IMR-90 (cell line): ENCODE results near the gene RHEX. TPM values are rescaled to one million over a fixed set of nuclear protein-coding genes. Genes with fewer than 3 reads are reported as not detected.

Source experiments
- ATAC-seq: fragments of 200-7000 bp; cut with Tn5 transposase; 2 replicates; pipeline ENCODE4 v1.9.1; 2020; ENCODE audit warnings: low read depth, mild to moderate bottlenecking, moderate library complexity
- BruUV-seq: library from RNA; stranded (reverse); fragments of 400-500 nt; replicated peaks from 2 replicates; lab custom pipeline; 2021; lab: Mats Ljungman, UMichigan
- CTCF ChIA-PET: fragments of 300-600 bp; formaldehyde crosslinking; extraction: SDS; loops from one replicate; lab custom pipeline; 2021; ENCODE audit warnings: antibody characterized with exemption; lab: Yijun Ruan, JAX
- POLR2A ChIA-PET: fragments of 300-600 bp; sonication (Branson Sonifier 250); formaldehyde crosslinking; loops from one replicate; lab custom pipeline; 2022; ENCODE audit warnings: antibody characterized with exemption; ENCODE audit not compliant: unreplicated experiment; lab: Charles Lee
- DNase-seq: peaks from one replicate; pipeline ENCODE4 v3.0.0; 2013
- H2AFZ ChIP-seq: replicated peaks from 2 replicates; pipeline ENCODE3; 2013; ENCODE audit warnings: low read length, mild to moderate bottlenecking; ENCODE audit not compliant: poor library complexity
- H2AK5ac ChIP-seq: 2 replicates; pipeline ENCODE4 v1.6.1; 2013; ENCODE audit warnings: low read depth, low read length, inconsistent platforms
- H2AK9ac ChIP-seq: replicated peaks from 2 replicates; pipeline ENCODE3; 2013; ENCODE audit warnings: mild to moderate bottlenecking, low read depth, low read length, moderate library complexity; ENCODE audit not compliant: poor library complexity
- H2BK120ac ChIP-seq: 2 replicates; pipeline ENCODE4 v1.6.1; 2013; ENCODE audit warnings: low read depth, low read length, inconsistent platforms
- H2BK15ac ChIP-seq: 3 replicates; pipeline ENCODE4 v1.6.1; 2013; ENCODE audit warnings: low read depth, low read length, inconsistent platforms
- H2BK20ac ChIP-seq: 2 replicates; pipeline ENCODE4 v1.6.1; 2013; ENCODE audit warnings: low read depth, mild to moderate bottlenecking, inconsistent platforms, low read length, moderate library complexity
- H2BK5ac ChIP-seq: 2 replicates; pipeline ENCODE4 v1.6.1; 2013; ENCODE audit warnings: mild to moderate bottlenecking, low read depth, low read length, inconsistent platforms; ENCODE audit not compliant: poor library complexity, severe bottlenecking
- H3K14ac ChIP-seq: replicated peaks from 2 replicates; pipeline ENCODE4 v1.6.1; 2013; ENCODE audit warnings: low read depth, low read length, inconsistent platforms
- H3K18ac ChIP-seq: 2 replicates; pipeline ENCODE4 v1.6.1; 2013; ENCODE audit warnings: low read depth, low read length, control low read depth
- H3K23ac ChIP-seq: 2 replicates; pipeline ENCODE4 v1.6.1; 2013; ENCODE audit warnings: low read depth, low read length, inconsistent platforms
- H3K27ac ChIP-seq: 2 replicates; pipeline ENCODE4 v1.5.1; 2013; ENCODE audit warnings: mild to moderate bottlenecking, control low read depth, low read length; ENCODE audit not compliant: insufficient read depth
- H3K27me3 ChIP-seq: 2 replicates; pipeline ENCODE4 v1.6.1; 2013; ENCODE audit warnings: low read length; ENCODE audit not compliant: control insufficient read depth, insufficient read depth
- H3K36me3 ChIP-seq: 2 replicates; pipeline ENCODE4 v1.6.1; 2013; ENCODE audit warnings: low read length, mixed read lengths; ENCODE audit not compliant: control insufficient read depth, insufficient read depth
- H3K4ac ChIP-seq: 2 replicates; pipeline ENCODE4 v1.6.1; 2013; ENCODE audit warnings: low read depth, low read length, inconsistent platforms
- H3K4me1 ChIP-seq: 2 replicates; pipeline ENCODE4 v1.6.1; 2013; ENCODE audit warnings: low read length, mixed read lengths; ENCODE audit not compliant: control insufficient read depth, insufficient read depth
- H3K4me2 ChIP-seq: 2 replicates; pipeline ENCODE4 v1.6.1; 2013; ENCODE audit warnings: low read depth, mild to moderate bottlenecking, control low read depth, low read length, moderate library complexity
- H3K4me3 ChIP-seq: 2 replicates; pipeline ENCODE4 v1.5.1; 2013; ENCODE audit warnings: low read depth, mild to moderate bottlenecking, control low read depth, low read length, moderate library complexity; ENCODE audit not compliant: insufficient read depth
- H3K56ac ChIP-seq: 2 replicates; pipeline ENCODE4 v1.6.1; 2013; ENCODE audit warnings: low read length, inconsistent platforms; ENCODE audit not compliant: insufficient read depth; ENCODE audit errors: extremely low read depth
- H3K79me1 ChIP-seq, 2 experiments: 2 replicates each; pipeline ENCODE4 v1.6.1; 2013; ENCODE audit warnings: low read length in 2 of 2, inconsistent platforms in 1 of 2, low read depth in 1 of 2
- H3K9ac ChIP-seq: 2 replicates; pipeline ENCODE4 v1.6.1; 2013; ENCODE audit warnings: low read depth, low read length, control low read depth
- H3K9me1 ChIP-seq: 2 replicates; pipeline ENCODE4 v1.6.1; 2013; ENCODE audit warnings: low read length, inconsistent platforms; ENCODE audit not compliant: insufficient read depth
- H3K9me3 ChIP-seq: 2 replicates; pipeline ENCODE4 v1.6.1; 2013; ENCODE audit warnings: low read length; ENCODE audit not compliant: control insufficient read depth, insufficient read depth
- H4K20me1 ChIP-seq: 2 replicates; pipeline ENCODE4 v1.6.1; 2013; ENCODE audit warnings: low read length, inconsistent platforms; ENCODE audit not compliant: insufficient read depth
- H4K5ac ChIP-seq: 2 replicates; pipeline ENCODE4 v1.6.1; 2013; ENCODE audit warnings: mild to moderate bottlenecking, low read depth, low read length, control low read depth
- H4K8ac ChIP-seq, 2 experiments: 2 replicates each; pipeline ENCODE4 v1.6.1; 2013; ENCODE audit warnings: low read depth in 2 of 2, low read length in 2 of 2, control low read depth in 1 of 2, inconsistent platforms in 1 of 2
- H4K91ac ChIP-seq: 2 replicates; pipeline ENCODE4 v1.6.1; 2013; ENCODE audit warnings: low read depth, low read length, inconsistent platforms; ENCODE audit not compliant: insufficient read depth
- MAFK ChIP-seq: IDR thresholded peaks from 2 replicates; pipeline ENCODE4 v1.6.1; 2012; ENCODE audit warnings: low read depth, low read length, improper control_type of control experiment
- POLR2A ChIP-seq: IDR thresholded peaks from 2 replicates; pipeline ENCODE4 v1.6.1; 2012; ENCODE audit warnings: mild to moderate bottlenecking, low read depth, low read length
- WGBS, 2 experiments: methylation state at CpG; one replicate each; pipeline versions ENCODE4 v1.1.5 to v1.1.7; 2013; ENCODE audit warnings: missing lambda C conversion rate in 2 of 2; ENCODE audit not compliant: insufficient read length in 1 of 2; ENCODE audit errors: extremely low coverage in 2 of 2; 5-methylcytosine and 5-hydroxymethylcytosine counted together
- dilution Hi-C: fragments of 300-500 bp; cut with HindIII; formaldehyde crosslinking; loops from one replicate; pipeline ENCODE4 v1.14.3; 2018; ENCODE audit warnings: low sequenced_read_pairs; ENCODE audit not compliant: unreplicated experiment
- in situ Hi-C: fragments of 300-500 bp; cut with MboI; formaldehyde crosslinking; loops from 3 replicates; pipeline ENCODE4 v1.14.3; 2019; ENCODE audit warnings: low sequenced_read_pairs, inconsistent platforms, mixed read lengths
- intact Hi-C: fragments of 100-400 bp; cut with micrococcal nuclease; formaldehyde crosslinking; loops from 2 replicates; pipeline ENCODE4 v1.10.0; 2022
- polyA plus RNA-seq, 3 experiments: library from polyadenylated mRNA; depleted of rRNA; stranded (reverse); fragments of >200 nt; gene quantifications; 2 replicates each; pipeline ENCODE4 v1.2.3, GENCODE V29; 2012; ENCODE audit warnings: low replicate concordance in 1 of 3
- total RNA-seq: library from RNA; depleted of rRNA; stranded (reverse); fragments of >200 nt; gene quantifications from 2 replicates; pipeline ENCODE4 v1.2.3, GENCODE V29; 2012

RHEX gene
- total and polyA plus RNA-seq, 2 of the 4 experiments (the other 2 are of a cell fraction), result not detected

DNA sequence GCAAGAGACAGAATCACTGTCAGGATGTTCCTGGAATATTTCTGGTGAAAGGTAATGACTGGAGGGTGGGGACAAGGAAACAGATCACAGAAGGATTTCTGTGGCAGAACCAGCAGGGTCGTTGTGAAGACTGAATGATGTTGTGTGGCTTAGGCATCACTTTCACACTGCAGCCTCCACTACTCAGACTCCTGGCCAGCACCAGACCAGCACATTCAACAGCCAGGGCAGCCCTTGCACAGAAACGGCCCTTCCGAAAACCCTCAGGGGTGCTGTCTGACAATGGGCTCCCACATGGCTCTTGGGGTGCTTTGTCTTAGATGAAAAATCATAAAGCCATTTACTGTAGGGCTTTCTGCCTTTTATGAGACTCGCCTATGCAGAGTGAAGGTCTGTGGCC is 46.0 kb upstream of the RHEX start:
- no peak overlapping the region for H2BK5ac ChIP-seq
- BruUV-seq, result no TSS peak
- TF ChIP-seq POLR2A (no peak), MAFK (no peak)
- H3K27ac ChIP-seq, result no peak overlapping the region
- no peaks in the 10 kb centered on the region for H3K36me3 ChIP-seq
- POLR2A ChIA-PET, result no interaction called here
- H2AK5ac ChIP-seq, result no peak overlapping the region
- H4K5ac ChIP-seq, result no peak overlapping the region
- in situ Hi-C loops, result no loop called here
- DNase-seq (no peak), ATAC-seq (no peak)
- H4K91ac ChIP-seq, result no peak overlapping the region
- peaks cover 10% of the 10 kb centered on the region for H3K27me3 ChIP-seq
- no peaks in the 10 kb centered on the region for H4K20me1 ChIP-seq
- peaks cover 11% of the 10 kb centered on the region for H3K4me1 ChIP-seq
- no peak overlapping the region for H3K18ac ChIP-seq
- no peak overlapping the region for H3K9ac ChIP-seq
- H4K8ac ChIP-seq, result no peak overlapping the region
- intact Hi-C loops, result no loop called here
- CTCF ChIA-PET, result no interaction called here
- H3K4ac ChIP-seq, result no peak overlapping the region
- no peak overlapping the region for H3K4me2 ChIP-seq
- peaks cover 0 to 7% of the 10 kb centered on the region in 2 experiments; a peak in 2 of 4 replicates for H3K79me1 ChIP-seq
- no peak overlapping the region for H3K23ac ChIP-seq
- peaks cover 19% of the 10 kb centered on the region for H3K9me1 ChIP-seq
- no peak overlapping the region for H2BK120ac ChIP-seq
- H3K14ac ChIP-seq, result no peak overlapping the region
- no peaks in the 10 kb centered on the region for H3K9me3 ChIP-seq
- dilution Hi-C loops, result no loop called here
- H2BK15ac ChIP-seq, result no peak overlapping the region
- no peak overlapping the region for H2AK9ac ChIP-seq
- H3K56ac ChIP-seq, result no peak overlapping the region
- no peak overlapping the region for H2AFZ ChIP-seq
- H2BK20ac ChIP-seq, result no peak overlapping the region
- no CpG with 5 or more reads among the region's 4 CpGs for WGBS, 2 experiments
- no peak overlapping the region for H3K4me3 ChIP-seq
